ENCODE measurements around the gene FAM216A. TPM values are rescaled to one million over a fixed set of nuclear protein-coding genes. Genes with fewer than 3 reads are reported as not detected.
"Not testable (repeated sequence)": the region's sequence is repeated elsewhere in the genome, so short reads cannot be mapped to it uniquely, and the experiment has no call there.

FAM216A gene
- total RNA-seq, 1 donor from 2014 or later = 11.3 TPM

DNA sequence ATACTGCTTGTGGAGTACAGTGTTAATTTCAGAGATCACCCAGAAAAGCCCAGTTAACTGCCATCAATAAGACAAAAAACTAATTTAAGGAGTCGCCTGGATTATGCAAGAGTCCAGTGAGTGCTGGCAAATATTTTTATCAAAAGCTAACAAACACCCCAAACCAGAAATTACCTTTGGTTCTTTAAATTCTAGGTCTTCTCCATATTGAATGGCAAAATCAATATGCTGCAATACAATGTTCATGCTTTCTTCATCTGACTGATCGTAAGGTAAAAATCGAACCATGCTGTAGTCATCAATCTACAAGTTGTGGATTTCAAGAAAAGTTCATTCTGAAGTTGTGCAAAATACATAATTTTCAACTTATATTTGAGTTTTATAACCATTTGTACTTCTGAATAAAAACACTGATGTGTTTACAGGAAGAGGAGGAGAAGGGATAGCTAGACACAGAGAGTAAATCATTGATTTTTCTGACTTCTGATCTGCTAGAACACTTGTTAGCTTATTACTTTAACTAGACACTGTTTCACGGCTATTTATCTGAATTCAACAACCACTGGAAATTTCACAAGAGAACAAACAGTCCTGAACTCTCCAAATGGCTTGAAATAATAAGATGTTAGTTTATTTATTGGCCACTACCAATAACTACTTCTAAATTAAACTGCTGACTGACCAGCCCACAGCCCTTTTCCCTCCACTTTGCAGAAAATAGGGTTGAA, 14.9 kb upstream of the FAM216A start:
- Mint-ChIP-seq H3K4me3 (ENCODE audit: unreplicated experiment) (no peak overlapping the region), H3K4me1 (ENCODE audit: low read depth, unreplicated experiment) (peaks cover 4% of the 10 kb centered on the region), H3K9me3 (ENCODE audit: unreplicated experiment) (no peaks in the 10 kb centered on the region), H3K36me3 (ENCODE audit: low read depth, unreplicated experiment) (peaks cover 9% of the 10 kb centered on the region), H3K27me3 (ENCODE audit: low read depth, unreplicated experiment) (no peaks in the 10 kb centered on the region), H3K27ac (ENCODE audit: unreplicated experiment) (no peak overlapping the region)
- H3K79me2 ChIP-seq (ENCODE audit: insufficient read depth, low read length) = peaks cover 14% of the 10 kb centered on the region
- H2AFZ ChIP-seq (ENCODE audit: low read depth, low read length) = no peak overlapping the region
- H4K20me1 ChIP-seq (ENCODE audit: insufficient read depth, low read length) = no peaks in the 10 kb centered on the region
- H3K4me2 ChIP-seq (ENCODE audit: low read length) = no peak overlapping the region
- no peak overlapping the region for H3K4me3 ChIP-seq (ENCODE audit: insufficient read depth, low read depth, low read length)
- no peaks in the 10 kb centered on the region for H3K9me3 ChIP-seq (ENCODE audit: insufficient read depth, low read depth, low read length)
- no peak overlapping the region for H3K27ac ChIP-seq (ENCODE audit: low read depth, low read length)
- H3K36me3 ChIP-seq (ENCODE audit: insufficient read depth, low read length) = peaks cover 8% of the 10 kb centered on the region
- FAIRE-seq (no peak), DNase-seq (ENCODE audit: low read depth) (no peak)
- no peaks in the 10 kb centered on the region for H3K4me1 ChIP-seq (ENCODE audit: insufficient read depth, low read length)
- no peaks in the 10 kb centered on the region for H3K27me3 ChIP-seq (ENCODE audit: insufficient read depth, low read length)
- no peak for TF ChIP-seq EZH2 (IDR thresholded peaks at IDR 0.05; ENCODE audit: insufficient read depth, low read length)
- TF ChIP-seq, protein P1, sequence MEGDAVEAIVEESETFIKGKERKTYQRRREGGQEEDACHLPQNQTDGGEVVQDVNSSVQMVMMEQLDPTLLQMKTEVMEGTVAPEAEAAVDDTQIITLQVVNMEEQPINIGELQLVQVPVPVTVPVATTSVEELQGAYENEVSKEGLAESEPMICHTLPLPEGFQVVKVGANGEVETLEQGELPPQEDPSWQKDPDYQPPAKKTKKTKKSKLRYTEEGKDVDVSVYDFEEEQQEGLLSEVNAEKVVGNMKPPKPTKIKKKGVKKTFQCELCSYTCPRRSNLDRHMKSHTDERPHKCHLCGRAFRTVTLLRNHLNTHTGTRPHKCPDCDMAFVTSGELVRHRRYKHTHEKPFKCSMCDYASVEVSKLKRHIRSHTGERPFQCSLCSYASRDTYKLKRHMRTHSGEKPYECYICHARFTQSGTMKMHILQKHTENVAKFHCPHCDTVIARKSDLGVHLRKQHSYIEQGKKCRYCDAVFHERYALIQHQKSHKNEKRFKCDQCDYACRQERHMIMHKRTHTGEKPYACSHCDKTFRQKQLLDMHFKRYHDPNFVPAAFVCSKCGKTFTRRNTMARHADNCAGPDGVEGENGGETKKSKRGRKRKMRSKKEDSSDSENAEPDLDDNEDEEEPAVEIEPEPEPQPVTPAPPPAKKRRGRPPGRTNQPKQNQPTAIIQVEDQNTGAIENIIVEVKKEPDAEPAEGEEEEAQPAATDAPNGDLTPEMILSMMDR (IDR thresholded peaks at IDR 0.05; ENCODE audit: insufficient read depth, low read depth, low read length) = no peak
- H3K9ac ChIP-seq (ENCODE audit: low read length) = no peak overlapping the region

DNA sequence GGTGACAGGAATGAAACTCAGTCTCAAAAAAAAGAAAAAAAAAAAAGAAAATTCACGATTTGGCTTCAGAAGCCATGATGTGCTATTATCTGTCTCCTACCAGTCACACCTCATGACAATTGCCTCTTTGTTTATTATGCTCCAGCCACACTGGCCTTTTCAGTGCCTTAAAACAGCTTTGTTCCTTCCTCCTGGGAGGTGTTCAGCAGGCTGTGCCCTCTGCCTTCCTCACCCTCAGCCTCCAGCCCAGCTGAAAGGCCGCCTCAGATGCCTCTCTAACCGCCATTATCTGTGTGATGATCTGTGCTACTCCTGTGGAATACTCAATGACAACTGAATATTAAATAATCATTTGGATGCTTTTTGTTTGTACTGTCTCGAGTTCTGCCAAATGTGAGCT, 9.9 kb upstream of the FAM216A start:
- H3K79me2 ChIP-seq (ENCODE audit: insufficient read depth, low read length) = peaks cover 13% of the 10 kb centered on the region
- H3K4me3 ChIP-seq (ENCODE audit: insufficient read depth, low read depth, low read length) = no peak overlapping the region
- no peaks in the 10 kb centered on the region for H3K9me3 Mint-ChIP-seq (ENCODE audit: unreplicated experiment)
- H3K9me3 ChIP-seq (ENCODE audit: insufficient read depth, low read depth, low read length) = no peaks in the 10 kb centered on the region
- H3K27me3 ChIP-seq (ENCODE audit: insufficient read depth, low read length) = no peaks in the 10 kb centered on the region
- no peak overlapping the region for H3K9ac ChIP-seq (ENCODE audit: low read length)
- no peak overlapping the region for H2AFZ ChIP-seq (ENCODE audit: low read depth, low read length)
- H3K27me3 Mint-ChIP-seq (ENCODE audit: low read depth, unreplicated experiment) = no peaks in the 10 kb centered on the region
- DNase-seq (ENCODE audit: low read depth) = no peak
- H3K27ac ChIP-seq (ENCODE audit: low read depth, low read length) = no peak overlapping the region
- H3K27ac Mint-ChIP-seq (ENCODE audit: unreplicated experiment) = no peak overlapping the region
- no peak for FAIRE-seq
- H3K36me3 ChIP-seq (ENCODE audit: insufficient read depth, low read length) = peaks cover 8% of the 10 kb centered on the region
- no peak overlapping the region for H3K4me3 Mint-ChIP-seq (ENCODE audit: unreplicated experiment)
- H3K36me3 Mint-ChIP-seq (ENCODE audit: low read depth, unreplicated experiment) = peaks cover 2% of the 10 kb centered on the region
- H3K4me1 ChIP-seq (ENCODE audit: insufficient read depth, low read length) = no peaks in the 10 kb centered on the region
- H3K4me1 Mint-ChIP-seq (ENCODE audit: low read depth, unreplicated experiment) = no peaks in the 10 kb centered on the region
- H3K4me2 ChIP-seq (ENCODE audit: low read length) = no peak overlapping the region
- TF ChIP-seq EZH2 (IDR thresholded peaks at IDR 0.05; ENCODE audit: insufficient read depth, low read length) = no peak
- TF ChIP-seq, protein P1 (IDR thresholded peaks at IDR 0.05; ENCODE audit: insufficient read depth, low read depth, low read length) = no peak
- no peaks in the 10 kb centered on the region for H4K20me1 ChIP-seq (ENCODE audit: insufficient read depth, low read length)

GRCh38 chr12:110461189-110461588, 7.5 kb upstream of the FAM216A start:
- H3K4me1 Mint-ChIP-seq (ENCODE audit: low read depth, unreplicated experiment); H3K27ac ChIP-seq (ENCODE audit: low read depth, low read length); H3K27ac Mint-ChIP-seq (ENCODE audit: unreplicated experiment); H3K4me3 ChIP-seq (ENCODE audit: insufficient read depth, low read depth, low read length); H3K9ac ChIP-seq (ENCODE audit: low read length); H2AFZ ChIP-seq (ENCODE audit: low read depth, low read length); H3K4me3 Mint-ChIP-seq (ENCODE audit: unreplicated experiment); H3K36me3 ChIP-seq (ENCODE audit: insufficient read depth, low read length); H3K9me3 Mint-ChIP-seq (ENCODE audit: unreplicated experiment); H3K36me3 Mint-ChIP-seq (ENCODE audit: low read depth, unreplicated experiment); H3K27me3 ChIP-seq (ENCODE audit: insufficient read depth, low read length); FAIRE-seq; H4K20me1 ChIP-seq (ENCODE audit: insufficient read depth, low read length); H3K27me3 Mint-ChIP-seq (ENCODE audit: low read depth, unreplicated experiment); H3K9me3 ChIP-seq (ENCODE audit: insufficient read depth, low read depth, low read length); H3K4me1 ChIP-seq (ENCODE audit: insufficient read depth, low read length); DNase-seq (ENCODE audit: low read depth); H3K4me2 ChIP-seq (ENCODE audit: low read length): not testable (repeated sequence)
- peaks cover 24% of the 10 kb centered on the region for H3K79me2 ChIP-seq (ENCODE audit: insufficient read depth, low read length)
